ENCODE measurements around the gene CCDC70.

CCDC70 gene

GRCh38 chr13:51840917-51841316, 20.9 kb upstream of the CCDC70 start:
- Histone ChIP-seq H3K36me3 (ENCODE audit: control insufficient read depth in 1 of 2, insufficient read depth in 2 of 2, low read length in 2 of 2) (no peaks in the 10 kb centered on the region), H3K27ac (ENCODE audit: low read depth, low read length) (no peak overlapping the region), H3K9ac (ENCODE audit: low read depth in 1 of 2, low read length in 2 of 2) (no peak overlapping the region)

GRCh38 chr13:51841732-51842131, 20.0 kb upstream of the CCDC70 start:
- Histone ChIP-seq H3K27ac (ENCODE audit: low read depth, low read length) (no peak overlapping the region), H3K36me3 (ENCODE audit: control insufficient read depth in 1 of 2, insufficient read depth in 2 of 2, low read length in 2 of 2) (no peaks in the 10 kb centered on the region), H3K27me3 (ENCODE audit: control insufficient read depth in 1 of 2, insufficient read depth in 2 of 2, low read length in 2 of 2) (peaks cover 0 to 7% of the 10 kb centered on the region in 2 donors), H3K9ac (ENCODE audit: low read depth in 1 of 2, low read length in 2 of 2) (no peak overlapping the region), H3K9me3 (ENCODE audit: control insufficient read depth in 1 of 2, low read length in 2 of 2) (no peaks in the 10 kb centered on the region), H3K4me1 (ENCODE audit: control insufficient read depth in 1 of 2, insufficient read depth in 2 of 2, low read length in 2 of 2) (peaks cover 10 to 19% of the 10 kb centered on the region in 2 donors), H3K4me3 (ENCODE audit: low read depth in 1 of 2, low read length in 2 of 2) (no peak overlapping the region)

More at GRCh38 chr13:51840917-51841316, 20.9 kb upstream of the CCDC70 start:
- Histone ChIP-seq H3K4me3 (ENCODE audit: low read depth in 1 of 2, low read length in 2 of 2) (no peak overlapping the region), H3K9me3 (ENCODE audit: control insufficient read depth in 1 of 2, low read length in 2 of 2) (no peaks in the 10 kb centered on the region), H3K27me3 (ENCODE audit: control insufficient read depth in 1 of 2, insufficient read depth in 2 of 2, low read length in 2 of 2) (peaks cover 0 to 7% of the 10 kb centered on the region in 2 donors), H3K4me1 (ENCODE audit: control insufficient read depth in 1 of 2, insufficient read depth in 2 of 2, low read length in 2 of 2) (peaks cover 8 to 17% of the 10 kb centered on the region in 2 donors)

- Histone ChIP-seq H3K9ac (ENCODE audit: low read depth in 1 of 2, low read length in 2 of 2) (no peak overlapping the region), H3K36me3 (ENCODE audit: control insufficient read depth in 1 of 2, insufficient read depth in 2 of 2, low read length in 2 of 2) (no peaks in the 10 kb centered on the region), H3K9me3 (ENCODE audit: control insufficient read depth in 1 of 2, low read length in 2 of 2) (no peaks in the 10 kb centered on the region), H3K4me1 (ENCODE audit: control insufficient read depth in 1 of 2, insufficient read depth in 2 of 2, low read length in 2 of 2) (peaks cover 10 to 19% of the 10 kb centered on the region in 2 donors), H3K4me3 (ENCODE audit: low read depth in 1 of 2, low read length in 2 of 2) (no peak overlapping the region), H3K27ac (ENCODE audit: low read depth, low read length) (no peak overlapping the region), H3K27me3 (ENCODE audit: control insufficient read depth in 1 of 2, insufficient read depth in 2 of 2, low read length in 2 of 2) (peaks cover 0 to 7% of the 10 kb centered on the region in 2 donors)
Observed at GRCh38 chr13:51843529-51843928, 18.2 kb upstream of the CCDC70 start.

GRCh38 chr13:51844862-51845573, 16.8 kb upstream of the CCDC70 start, which contains the start of gene TMEM272:
Gene TMEM272, minus strand, starts transcription at chr13:51845177. Its CDS starts 6,647 bp downstream, at chr13:51838530.
- H3K4me3 ChIP-seq (ENCODE audit: low read depth in 1 of 2, low read length in 2 of 2), result peak within 1 kb of the TSS; percentile 73
- H3K9ac ChIP-seq (ENCODE audit: low read depth in 1 of 2, low read length in 2 of 2), result peak within 1 kb of the TSS; percentile 22 to 67
- peaks cover 10 to 16% of the 10 kb centered on the region in 2 donors for H3K4me1 ChIP-seq (ENCODE audit: control insufficient read depth in 1 of 2, insufficient read depth in 2 of 2, low read length in 2 of 2)
- no peak within 1 kb of the TSS for H3K27ac ChIP-seq (ENCODE audit: low read depth, low read length)
- H3K27me3 ChIP-seq (ENCODE audit: control insufficient read depth in 1 of 2, insufficient read depth in 2 of 2, low read length in 2 of 2), result peaks cover 0 to 7% of the 10 kb centered on the region in 2 donors
- H3K9me3 ChIP-seq (ENCODE audit: control insufficient read depth in 1 of 2, low read length in 2 of 2), result no peaks in the 10 kb centered on the region
- no peaks in the 10 kb centered on the region for H3K36me3 ChIP-seq (ENCODE audit: control insufficient read depth in 1 of 2, insufficient read depth in 2 of 2, low read length in 2 of 2)

GRCh38 chr13:51845574-51846318, 16.0 kb upstream of the CCDC70 start:
- peak overlapping the region; percentile 22 to 67 for H3K9ac ChIP-seq (ENCODE audit: low read depth in 1 of 2, low read length in 2 of 2)

GRCh38 chr13:51846756-51847155, 15.0 kb upstream of the CCDC70 start:
- Histone ChIP-seq H3K4me3 (ENCODE audit: low read depth in 1 of 2, low read length in 2 of 2) (no peak overlapping the region), H3K27ac (ENCODE audit: low read depth, low read length) (no peak overlapping the region), H3K9ac (ENCODE audit: low read depth in 1 of 2, low read length in 2 of 2) (no peak overlapping the region), H3K9me3 (ENCODE audit: control insufficient read depth in 1 of 2, low read length in 2 of 2) (no peaks in the 10 kb centered on the region), H3K4me1 (ENCODE audit: control insufficient read depth in 1 of 2, insufficient read depth in 2 of 2, low read length in 2 of 2) (peaks cover 10 to 15% of the 10 kb centered on the region in 2 donors), H3K36me3 (ENCODE audit: control insufficient read depth in 1 of 2, insufficient read depth in 2 of 2, low read length in 2 of 2) (no peaks in the 10 kb centered on the region), H3K27me3 (ENCODE audit: control insufficient read depth in 1 of 2, insufficient read depth in 2 of 2, low read length in 2 of 2) (peaks cover 0 to 7% of the 10 kb centered on the region in 2 donors)

More at GRCh38 chr13:51845574-51846318, 16.0 kb upstream of the CCDC70 start:
- H3K27me3 ChIP-seq (ENCODE audit: control insufficient read depth in 1 of 2, insufficient read depth in 2 of 2, low read length in 2 of 2), result peaks cover 0 to 7% of the 10 kb centered on the region in 2 donors
- peaks cover 10 to 15% of the 10 kb centered on the region in 2 donors for H3K4me1 ChIP-seq (ENCODE audit: control insufficient read depth in 1 of 2, insufficient read depth in 2 of 2, low read length in 2 of 2)
- H3K36me3 ChIP-seq (ENCODE audit: control insufficient read depth in 1 of 2, insufficient read depth in 2 of 2, low read length in 2 of 2), result no peaks in the 10 kb centered on the region
- H3K4me3 ChIP-seq (ENCODE audit: low read depth in 1 of 2, low read length in 2 of 2), result peak overlapping the region; percentile 73
- no peaks in the 10 kb centered on the region for H3K9me3 ChIP-seq (ENCODE audit: control insufficient read depth in 1 of 2, low read length in 2 of 2)
- H3K27ac ChIP-seq (ENCODE audit: low read depth, low read length), result no peak overlapping the region

- H3K9me3 ChIP-seq (ENCODE audit: control insufficient read depth in 1 of 2, low read length in 2 of 2), result no peaks in the 10 kb centered on the region
- H3K4me3 ChIP-seq (ENCODE audit: low read depth in 1 of 2, low read length in 2 of 2), result no peak overlapping the region
- H3K27ac ChIP-seq (ENCODE audit: low read depth, low read length), result no peak overlapping the region
- no peaks in the 10 kb centered on the region for H3K36me3 ChIP-seq (ENCODE audit: control insufficient read depth in 1 of 2, insufficient read depth in 2 of 2, low read length in 2 of 2)
- no peak overlapping the region for H3K9ac ChIP-seq (ENCODE audit: low read depth in 1 of 2, low read length in 2 of 2)
- peaks cover 0 to 7% of the 10 kb centered on the region in 2 donors for H3K27me3 ChIP-seq (ENCODE audit: control insufficient read depth in 1 of 2, insufficient read depth in 2 of 2, low read length in 2 of 2)
- peaks cover 10 to 15% of the 10 kb centered on the region in 2 donors for H3K4me1 ChIP-seq (ENCODE audit: control insufficient read depth in 1 of 2, insufficient read depth in 2 of 2, low read length in 2 of 2)
Observed at GRCh38 chr13:51848674-51849073, 13.1 kb upstream of the CCDC70 start.

GRCh38 chr13:51849145-51850101, 12.3 kb upstream of the CCDC70 start:
- Histone ChIP-seq H3K9ac (ENCODE audit: low read depth in 1 of 2, low read length in 2 of 2) (no peak overlapping the region), H3K36me3 (ENCODE audit: control insufficient read depth in 1 of 2, insufficient read depth in 2 of 2, low read length in 2 of 2) (no peaks in the 10 kb centered on the region), H3K9me3 (ENCODE audit: control insufficient read depth in 1 of 2, low read length in 2 of 2) (no peaks in the 10 kb centered on the region), H3K4me3 (ENCODE audit: low read depth in 1 of 2, low read length in 2 of 2) (no peak overlapping the region), H3K4me1 (ENCODE audit: control insufficient read depth in 1 of 2, insufficient read depth in 2 of 2, low read length in 2 of 2) (peaks cover 10 to 15% of the 10 kb centered on the region in 2 donors), H3K27ac (ENCODE audit: low read depth, low read length) (no peak overlapping the region), H3K27me3 (ENCODE audit: control insufficient read depth in 1 of 2, insufficient read depth in 2 of 2, low read length in 2 of 2) (peaks cover 0 to 4% of the 10 kb centered on the region in 2 donors)

- no peak overlapping the region for H3K27ac ChIP-seq (ENCODE audit: low read depth, low read length)
- H3K36me3 ChIP-seq (ENCODE audit: control insufficient read depth in 1 of 2, insufficient read depth in 2 of 2, low read length in 2 of 2), result no peaks in the 10 kb centered on the region
- no peaks in the 10 kb centered on the region for H3K9me3 ChIP-seq (ENCODE audit: control insufficient read depth in 1 of 2, low read length in 2 of 2)
- H3K9ac ChIP-seq (ENCODE audit: low read depth in 1 of 2, low read length in 2 of 2), result no peak overlapping the region
- H3K4me1 ChIP-seq (ENCODE audit: control insufficient read depth in 1 of 2, insufficient read depth in 2 of 2, low read length in 2 of 2), result peaks cover 0 to 11% of the 10 kb centered on the region in 2 donors
- no peak overlapping the region for H3K4me3 ChIP-seq (ENCODE audit: low read depth in 1 of 2, low read length in 2 of 2)
- no peaks in the 10 kb centered on the region for H3K27me3 ChIP-seq (ENCODE audit: control insufficient read depth in 1 of 2, insufficient read depth in 2 of 2, low read length in 2 of 2)
Observed at GRCh38 chr13:51856027-51856736, 5.6 kb upstream of the CCDC70 start.

Measured in duodenal mucosa (tissue), 2 donors.